ENCODE results near the gene AP1G2. TPM values are rescaled to one million over a fixed set of nuclear protein-coding genes. Genes with fewer than 3 reads are reported as not detected.

The AP1G2 gene
- total RNA-seq, 4 donors from 2014 or later, result 175 to 369 (median 341) TPM

DNA sequence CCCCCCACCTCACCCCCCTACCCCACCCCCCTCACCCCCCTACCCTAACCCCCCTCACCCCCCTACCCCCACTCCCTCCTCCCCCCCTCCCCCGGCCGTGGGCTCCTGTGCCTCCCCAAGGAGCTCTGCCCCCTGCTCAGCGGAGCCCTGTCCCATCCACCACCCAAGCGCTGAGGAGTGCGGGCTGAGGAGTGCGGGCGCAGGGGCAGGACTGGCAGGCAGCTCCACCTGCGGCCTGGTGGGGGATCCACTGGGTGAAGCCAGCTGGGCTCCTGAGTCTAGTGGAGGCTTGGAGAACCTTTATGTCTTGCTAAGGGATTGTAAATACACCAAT lies 13.3 kb upstream of the AP1G2 start:
- TF ChIP-seq, protein P1, sequence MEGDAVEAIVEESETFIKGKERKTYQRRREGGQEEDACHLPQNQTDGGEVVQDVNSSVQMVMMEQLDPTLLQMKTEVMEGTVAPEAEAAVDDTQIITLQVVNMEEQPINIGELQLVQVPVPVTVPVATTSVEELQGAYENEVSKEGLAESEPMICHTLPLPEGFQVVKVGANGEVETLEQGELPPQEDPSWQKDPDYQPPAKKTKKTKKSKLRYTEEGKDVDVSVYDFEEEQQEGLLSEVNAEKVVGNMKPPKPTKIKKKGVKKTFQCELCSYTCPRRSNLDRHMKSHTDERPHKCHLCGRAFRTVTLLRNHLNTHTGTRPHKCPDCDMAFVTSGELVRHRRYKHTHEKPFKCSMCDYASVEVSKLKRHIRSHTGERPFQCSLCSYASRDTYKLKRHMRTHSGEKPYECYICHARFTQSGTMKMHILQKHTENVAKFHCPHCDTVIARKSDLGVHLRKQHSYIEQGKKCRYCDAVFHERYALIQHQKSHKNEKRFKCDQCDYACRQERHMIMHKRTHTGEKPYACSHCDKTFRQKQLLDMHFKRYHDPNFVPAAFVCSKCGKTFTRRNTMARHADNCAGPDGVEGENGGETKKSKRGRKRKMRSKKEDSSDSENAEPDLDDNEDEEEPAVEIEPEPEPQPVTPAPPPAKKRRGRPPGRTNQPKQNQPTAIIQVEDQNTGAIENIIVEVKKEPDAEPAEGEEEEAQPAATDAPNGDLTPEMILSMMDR (IDR thresholded peaks at IDR 0.05), result no peak
- no peak for TF ChIP-seq POLR2A (IDR thresholded peaks at IDR 0.05)
- Histone ChIP-seq H3K36me3 (no peaks in the 10 kb centered on the region), H3K9me3 (no peaks in the 10 kb centered on the region), H3K4me1 (peaks cover 0 to 21% (median 13%) of the 10 kb centered on the region in 4 donors), H3K4me3 (no peak overlapping the region), H3K27me3 (peaks cover 0 to 23% of the 10 kb centered on the region in 2 donors), H3K27ac (no peak overlapping the region)
- DNase-seq, result no peak

DNA sequence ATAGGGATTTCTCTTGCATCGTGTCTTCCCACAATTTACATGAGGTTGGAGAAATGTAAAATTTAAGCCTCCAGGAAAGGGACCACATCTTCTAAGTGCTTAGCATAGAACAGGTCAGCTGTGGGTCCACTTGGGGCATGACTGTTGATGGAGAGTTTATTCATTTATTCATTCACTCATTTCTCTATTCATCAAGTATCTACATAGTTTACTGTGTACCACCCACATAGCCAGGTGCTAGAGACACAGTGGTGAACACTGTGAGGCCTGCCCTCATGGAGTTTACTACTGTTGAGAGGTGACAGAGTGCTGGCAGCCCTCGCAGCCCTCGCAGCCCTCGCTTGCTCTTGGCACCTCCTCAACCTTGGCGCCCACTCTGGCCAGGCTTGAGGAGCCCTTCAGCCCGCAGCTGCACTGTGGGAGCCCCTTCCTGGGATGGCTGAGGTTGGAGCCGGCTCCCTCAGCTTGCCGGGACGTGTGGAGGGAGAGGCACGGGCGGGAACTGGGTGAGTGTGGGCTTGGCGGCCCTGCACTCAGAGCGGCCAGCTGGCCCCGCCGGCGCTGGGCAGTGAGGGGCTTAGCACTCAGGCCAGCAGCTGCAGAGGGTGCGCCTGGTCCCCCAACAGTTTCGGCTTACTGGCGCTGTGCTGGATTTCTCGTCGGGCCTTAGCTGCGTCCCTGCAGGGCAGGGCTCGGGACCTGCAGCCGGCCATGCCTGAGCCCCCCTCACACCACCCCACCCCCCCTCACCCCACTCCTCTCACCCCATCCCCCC lies 12.7 kb upstream of the AP1G2 start:
- DNase-seq, result no peak
- peaks cover 0 to 28% of the 10 kb centered on the region in 2 donors for H3K27me3 ChIP-seq

DNA sequence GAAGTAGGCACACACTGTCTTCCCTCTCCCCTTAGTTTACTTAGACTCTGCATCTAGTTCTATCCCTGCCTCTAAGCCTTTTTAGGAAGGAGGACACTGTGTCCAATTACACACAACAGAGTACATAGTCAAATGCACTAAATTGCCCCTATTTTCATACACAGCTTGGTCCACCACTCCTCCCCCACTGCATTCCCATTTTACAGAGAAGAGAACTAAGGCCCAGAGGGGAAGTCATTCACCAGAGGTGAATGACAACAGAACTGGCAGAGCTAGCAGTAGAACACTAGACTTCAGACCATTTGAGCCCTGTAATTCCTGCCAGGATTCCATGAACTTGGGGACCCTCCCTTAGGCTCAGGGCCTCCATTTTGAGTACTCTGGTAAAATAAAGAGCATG lies 12.1 kb upstream of the AP1G2 start:
- no peak for DNase-seq
- H3K4me1 ChIP-seq, result peaks cover 0 to 21% (median 13%) of the 10 kb centered on the region in 4 donors
- no peaks in the 10 kb centered on the region for H3K36me3 ChIP-seq
- H3K9me3 ChIP-seq, result no peaks in the 10 kb centered on the region
- H3K4me3 ChIP-seq, result no peak overlapping the region
- no peak overlapping the region for H3K27ac ChIP-seq
- peaks cover 0 to 28% of the 10 kb centered on the region in 2 donors for H3K27me3 ChIP-seq
- no peak for TF ChIP-seq POLR2A (IDR thresholded peaks at IDR 0.05)
- TF ChIP-seq, protein P1 (IDR thresholded peaks at IDR 0.05), result no peak

More for the DNA sequence above, 12.7 kb upstream of the AP1G2 start:
- Histone ChIP-seq H3K4me1 (peaks cover 0 to 21% (median 13%) of the 10 kb centered on the region in 4 donors), H3K36me3 (no peaks in the 10 kb centered on the region), H3K4me3 (no peak overlapping the region), H3K27ac (no peak overlapping the region), H3K9me3 (no peaks in the 10 kb centered on the region)
- no peak for TF ChIP-seq POLR2A (IDR thresholded peaks at IDR 0.05)
- TF ChIP-seq, protein P1 (IDR thresholded peaks at IDR 0.05), result no peak

DNA sequence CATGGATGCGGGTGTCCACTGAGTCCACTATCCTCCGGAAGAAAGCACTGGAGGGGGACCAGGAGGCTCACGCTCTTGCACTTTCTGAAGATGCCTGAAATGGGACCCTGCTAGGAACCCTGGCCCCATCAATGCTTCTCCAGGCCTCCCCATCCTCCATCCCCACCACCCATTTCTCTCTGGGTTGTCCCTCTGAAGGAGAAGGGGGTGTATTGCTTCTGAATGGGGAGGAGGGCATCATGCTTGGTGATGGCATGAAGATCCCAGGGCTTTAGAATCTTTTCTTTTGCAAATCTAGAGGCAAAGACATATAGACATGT lies 11.7 kb upstream of the AP1G2 start:
- no peaks in the 10 kb centered on the region for H3K9me3 ChIP-seq
- H3K27me3 ChIP-seq, result peaks cover 0 to 28% of the 10 kb centered on the region in 2 donors
- no peak for DNase-seq
- peaks cover 0 to 21% (median 13%) of the 10 kb centered on the region in 4 donors for H3K4me1 ChIP-seq
- no peak overlapping the region for H3K4me3 ChIP-seq
- no peaks in the 10 kb centered on the region for H3K36me3 ChIP-seq
- TF ChIP-seq POLR2A (IDR thresholded peaks at IDR 0.05), result no peak
- TF ChIP-seq, protein P1 (IDR thresholded peaks at IDR 0.05), result no peak
- H3K27ac ChIP-seq, result no peak overlapping the region

DNA sequence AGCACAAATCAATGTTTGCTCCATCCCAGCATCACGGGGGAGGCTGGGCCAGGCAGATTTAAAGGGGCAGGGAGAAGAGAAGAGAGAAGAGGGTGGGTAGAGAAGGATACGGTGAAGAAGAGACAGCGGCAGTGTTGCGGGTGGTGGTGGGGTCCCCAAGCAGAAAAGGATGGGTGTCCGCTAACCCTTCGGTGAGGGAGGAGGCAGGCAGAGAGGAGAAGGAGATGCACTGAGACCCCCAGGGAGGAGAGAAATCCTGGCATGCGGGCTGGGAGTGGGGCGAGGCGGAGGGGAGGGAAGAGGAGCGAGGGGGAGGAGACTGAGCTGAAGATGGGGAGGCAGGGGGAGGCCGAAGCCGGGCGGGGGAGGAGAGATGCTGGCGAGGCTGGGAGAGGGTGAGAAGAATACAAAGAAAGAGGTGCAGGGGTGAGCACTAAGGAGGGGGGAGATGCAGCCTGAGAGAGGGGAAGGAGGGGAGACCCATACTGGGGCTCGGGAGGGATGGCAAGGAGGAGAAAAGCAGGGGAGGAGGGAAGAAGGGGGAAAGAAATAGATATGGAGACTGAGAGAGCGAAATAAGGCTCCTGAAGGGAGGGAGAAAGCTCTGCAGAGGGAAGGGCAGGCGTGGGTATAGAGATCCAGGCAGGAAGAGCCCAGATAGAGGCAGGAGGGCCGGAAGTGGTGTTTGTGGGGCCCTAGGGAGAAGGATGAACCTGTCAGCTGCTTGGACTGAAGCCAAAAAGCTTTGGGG lies 11.1 kb upstream of the AP1G2 start, which contains the start of gene JPH4:
Gene JPH4, minus strand, starts transcription at position 231 of the 751 bp plus-strand sequence. CDS start 1,337 bp downstream, outside the sequence.
- no peak for DNase-seq
- Histone ChIP-seq H3K27me3 (peaks cover 0 to 28% of the 10 kb centered on the region in 2 donors), H3K9me3 (no peaks in the 10 kb centered on the region), H3K27ac (no peak within 1 kb of the TSS), H3K4me3 (peak within 1 kb of the TSS in 2 of 4 donors; percentile 35 to 39), H3K36me3 (no peaks in the 10 kb centered on the region), H3K4me1 (peaks cover 0 to 21% (median 13%) of the 10 kb centered on the region in 4 donors)
- TF ChIP-seq POLR2A (IDR thresholded peaks at IDR 0.05), result no peak
- TF ChIP-seq, protein P1 (IDR thresholded peaks at IDR 0.05), result no peak

Data from Peyer's patch (tissue), 4 donors.